GM20431 (cell line): Measurements from ENCODE around the gene PSMB7.

Source experiments
- in situ Hi-C: fragments of 300-500 bp; cut with MseI, MboI; formaldehyde crosslinking; loops from one replicate; pipeline ENCODE4 v1.15.0; 2020; ENCODE audit warnings: low sequenced_read_pairs; ENCODE audit not compliant: unreplicated experiment

PSMB7 gene

DNA sequence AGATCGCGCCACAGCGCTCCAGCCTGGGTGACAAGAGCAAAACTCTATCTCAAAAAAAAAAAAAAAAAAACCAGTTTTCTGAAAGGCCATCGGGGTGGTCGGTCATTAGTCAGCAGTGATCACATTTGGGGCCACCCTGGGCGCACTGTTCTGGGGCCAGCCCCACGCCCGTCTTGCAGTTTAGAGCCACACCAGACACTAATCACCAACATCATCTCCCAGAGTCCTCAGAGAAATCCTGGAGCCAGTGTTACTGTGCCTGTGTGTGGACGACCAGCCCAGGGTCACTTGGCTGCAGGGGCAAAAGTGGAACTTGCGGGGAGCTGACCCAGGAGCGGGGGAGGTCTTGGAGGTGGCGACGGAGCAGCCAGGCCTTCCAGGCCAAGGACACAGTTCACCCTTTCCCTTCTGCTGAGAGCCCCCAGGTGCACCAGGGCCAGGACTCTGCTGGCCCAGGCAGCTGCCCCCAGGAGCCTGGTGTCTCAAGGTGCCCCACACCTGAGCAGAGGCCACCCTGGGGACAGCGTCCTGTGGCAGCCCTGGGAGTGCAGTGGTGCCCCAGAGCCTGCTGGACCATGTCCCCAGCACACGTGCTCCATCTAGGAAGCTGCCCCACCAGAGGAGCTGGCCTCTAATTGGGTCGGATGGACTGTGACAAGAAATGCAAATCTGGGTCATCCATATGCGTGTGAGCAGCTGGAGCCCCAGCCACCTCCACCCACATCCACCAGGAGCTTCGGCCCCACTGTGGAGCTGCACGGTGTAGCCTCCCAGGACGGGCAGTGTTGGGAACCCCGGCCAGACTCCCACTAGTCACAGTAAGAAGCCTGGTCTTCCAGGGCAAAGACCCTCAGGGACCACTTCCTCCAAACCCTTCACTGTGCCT lies 106.4 kb downstream of the PSMB7 start:
- in situ Hi-C loops: no loop called here

DNA sequence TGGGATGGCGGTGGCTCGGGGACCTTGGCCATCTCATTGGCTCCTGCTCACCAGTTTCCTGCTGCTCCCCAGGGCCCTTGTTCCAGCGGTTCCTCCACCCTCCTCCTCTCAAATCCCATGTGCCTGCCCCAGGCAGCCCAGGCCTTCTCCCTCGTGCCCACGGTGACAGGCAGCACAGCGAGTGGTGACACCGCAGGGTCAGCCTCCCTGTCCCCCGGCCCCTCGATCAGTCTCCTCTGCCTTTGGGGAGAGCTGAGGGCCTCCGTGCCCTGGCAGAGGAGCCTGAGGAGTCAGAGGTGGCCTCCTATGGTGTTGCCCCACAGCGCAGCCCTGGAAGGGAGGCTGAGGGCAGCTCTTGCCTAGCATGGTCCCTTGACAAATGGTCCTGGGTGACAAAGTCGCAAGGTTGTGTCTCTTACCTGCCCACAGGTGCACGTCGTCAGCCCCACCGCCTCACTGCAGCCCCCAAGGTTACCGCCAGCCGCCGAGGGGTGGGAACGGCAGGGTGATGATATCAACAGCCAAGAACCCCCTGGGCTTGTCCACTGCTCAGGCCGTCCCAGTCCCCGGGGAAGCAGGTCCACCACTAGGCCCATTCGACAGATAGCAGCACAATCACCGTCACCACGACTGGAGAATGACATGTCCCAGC lies 107.7 kb downstream of the PSMB7 start:
- in situ Hi-C loops: no loop called here

- in situ Hi-C loops: no loop called here
These were observed 109.0 kb downstream of the PSMB7 start for GRCh38 chr9:124306098-124306735.

GRCh38 chr9:124304285-124304684 lies 111.0 kb downstream of the PSMB7 start:
- in situ Hi-C loops: no loop called here

- in situ Hi-C loops: no loop called here
These were observed 111.5 kb downstream of the PSMB7 start for GRCh38 chr9:124303762-124304161.
